Measurements from ENCODE around the gene LRP5. TPM values are rescaled to one million over a fixed set of nuclear protein-coding genes. Genes with fewer than 3 reads are reported as not detected.

LRP5 gene
- total RNA-seq, 1 experiment from 2014 or later: 67.0 TPM

DNA sequence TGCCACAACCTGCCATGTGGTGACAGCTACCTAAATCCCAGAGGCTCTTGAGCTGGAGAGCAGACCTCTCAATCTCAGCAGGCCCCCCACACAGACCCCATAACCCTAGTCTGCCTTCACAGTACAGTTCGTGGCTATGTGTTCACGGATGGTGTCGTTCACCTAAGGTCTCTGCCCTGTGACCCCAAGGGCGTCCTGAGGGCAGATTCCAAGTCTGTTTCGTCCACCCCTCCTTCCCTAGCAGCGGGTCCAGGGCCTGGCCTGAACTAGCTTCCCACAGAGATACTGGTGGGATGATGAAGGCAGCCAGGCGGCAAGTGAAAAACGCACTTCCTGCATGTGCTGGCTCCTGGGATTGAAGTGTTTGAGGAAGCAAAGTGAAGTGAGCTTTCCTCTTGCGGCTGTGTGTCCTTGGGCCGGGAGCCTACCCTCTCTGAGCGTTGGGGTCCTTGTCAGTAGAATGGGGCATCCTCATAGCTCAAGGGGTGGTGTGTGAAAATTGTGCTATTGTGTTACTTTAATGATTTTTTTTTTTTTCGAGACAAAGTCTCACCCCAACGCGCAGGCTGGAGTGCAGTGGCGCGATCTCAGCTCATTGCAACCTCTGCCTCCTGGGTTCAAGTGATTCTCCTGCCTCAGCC, 70.1 kb downstream of the LRP5 start:
- Histone ChIP-seq H3K9me3 (ENCODE audit: low read depth, low read length, poor library complexity, severe bottlenecking) (no peaks in the 10 kb centered on the region), H3K36me3 (ENCODE audit: insufficient read depth, low read length, poor library complexity, severe bottlenecking) (peaks cover 13% of the 10 kb centered on the region), H3K4me1 (ENCODE audit: insufficient read depth, low read length, poor library complexity, severe bottlenecking) (no peaks in the 10 kb centered on the region), H3K27ac (ENCODE audit: low read depth, low read length, poor library complexity, severe bottlenecking) (no peak overlapping the region), H3K27me3 (replicated peaks; ENCODE audit: insufficient read depth, low read depth, low read length, poor library complexity) (no peaks in the 10 kb centered on the region), H3K4me3 (ENCODE audit: low read depth, low read length, poor library complexity, severe bottlenecking) (no peak overlapping the region)
- POLR2A ChIA-PET (ENCODE audit: low non-redundant PET): no interaction called here
- intact Hi-C loops (cut with micrococcal nuclease; ENCODE audit: unreplicated experiment): no loop called here
- DNase-seq (ENCODE audit: low spot score): no peak
- no TSS peak for BruUV-seq (replicated peaks)
- TF ChIP-seq EZH2 (IDR thresholded peaks at IDR 0.05; ENCODE audit: borderline replicate concordance, low read depth, low read length, poor library complexity, severe bottlenecking): no peak
- TF ChIP-seq, protein P1, sequence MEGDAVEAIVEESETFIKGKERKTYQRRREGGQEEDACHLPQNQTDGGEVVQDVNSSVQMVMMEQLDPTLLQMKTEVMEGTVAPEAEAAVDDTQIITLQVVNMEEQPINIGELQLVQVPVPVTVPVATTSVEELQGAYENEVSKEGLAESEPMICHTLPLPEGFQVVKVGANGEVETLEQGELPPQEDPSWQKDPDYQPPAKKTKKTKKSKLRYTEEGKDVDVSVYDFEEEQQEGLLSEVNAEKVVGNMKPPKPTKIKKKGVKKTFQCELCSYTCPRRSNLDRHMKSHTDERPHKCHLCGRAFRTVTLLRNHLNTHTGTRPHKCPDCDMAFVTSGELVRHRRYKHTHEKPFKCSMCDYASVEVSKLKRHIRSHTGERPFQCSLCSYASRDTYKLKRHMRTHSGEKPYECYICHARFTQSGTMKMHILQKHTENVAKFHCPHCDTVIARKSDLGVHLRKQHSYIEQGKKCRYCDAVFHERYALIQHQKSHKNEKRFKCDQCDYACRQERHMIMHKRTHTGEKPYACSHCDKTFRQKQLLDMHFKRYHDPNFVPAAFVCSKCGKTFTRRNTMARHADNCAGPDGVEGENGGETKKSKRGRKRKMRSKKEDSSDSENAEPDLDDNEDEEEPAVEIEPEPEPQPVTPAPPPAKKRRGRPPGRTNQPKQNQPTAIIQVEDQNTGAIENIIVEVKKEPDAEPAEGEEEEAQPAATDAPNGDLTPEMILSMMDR (conservative IDR thresholded peaks at IDR 0.05; ENCODE audit: low read depth, low read length): no peak
- CTCF ChIA-PET: no interaction called here

DNA sequence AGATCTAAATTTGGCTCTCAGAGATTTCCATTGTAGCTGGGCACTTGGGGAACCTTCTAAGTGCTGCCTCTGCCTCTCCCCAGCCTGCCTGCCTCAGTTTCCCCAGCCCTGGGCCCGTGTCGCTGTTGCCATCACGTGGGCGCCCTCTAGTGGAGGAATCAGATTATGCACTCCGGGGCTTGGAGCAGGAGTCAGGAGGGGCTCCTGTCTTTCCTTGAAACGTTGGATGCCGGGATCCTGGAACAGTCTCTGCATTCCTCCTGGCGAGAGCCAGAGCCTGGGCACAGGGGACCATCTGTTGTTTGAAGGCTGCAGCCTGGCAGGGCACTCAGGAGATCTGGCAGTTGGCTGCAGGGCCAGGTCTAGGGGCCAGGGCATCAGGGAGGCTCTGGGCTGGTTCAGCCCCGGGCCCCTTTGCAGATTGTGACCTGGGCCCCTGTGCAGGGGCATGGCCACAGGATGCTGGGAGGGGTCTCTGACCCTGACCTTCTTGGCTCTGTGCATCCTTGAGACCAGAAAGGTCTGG, 71.6 kb downstream of the LRP5 start:
- TF ChIP-seq EZH2 (IDR thresholded peaks at IDR 0.05; ENCODE audit: borderline replicate concordance, low read depth, low read length, poor library complexity, severe bottlenecking): no peak
- TF ChIP-seq, protein P1 (conservative IDR thresholded peaks at IDR 0.05; ENCODE audit: low read depth, low read length): peak; percentile 100
- intact Hi-C loops (cut with micrococcal nuclease; ENCODE audit: unreplicated experiment): loop anchor here (2.0 kb wide), 1 partner anchor 127 kb away; no protein-coding TSS in a partner anchor
- H3K4me1 ChIP-seq (ENCODE audit: insufficient read depth, low read length, poor library complexity, severe bottlenecking): no peaks in the 10 kb centered on the region
- peaks cover 25% of the 10 kb centered on the region for H3K36me3 ChIP-seq (ENCODE audit: insufficient read depth, low read length, poor library complexity, severe bottlenecking)
- H3K27ac ChIP-seq (ENCODE audit: low read depth, low read length, poor library complexity, severe bottlenecking): no peak overlapping the region
- H3K9me3 ChIP-seq (ENCODE audit: low read depth, low read length, poor library complexity, severe bottlenecking): no peaks in the 10 kb centered on the region
- CTCF ChIA-PET: no interaction called here
- POLR2A ChIA-PET (ENCODE audit: low non-redundant PET): no interaction called here
- peak; percentile 66 for DNase-seq (ENCODE audit: low spot score)
- H3K4me3 ChIP-seq (ENCODE audit: low read depth, low read length, poor library complexity, severe bottlenecking): no peak overlapping the region
- BruUV-seq (replicated peaks): no TSS peak
- H3K27me3 ChIP-seq (replicated peaks; ENCODE audit: insufficient read depth, low read depth, low read length, poor library complexity): no peaks in the 10 kb centered on the region

DNA sequence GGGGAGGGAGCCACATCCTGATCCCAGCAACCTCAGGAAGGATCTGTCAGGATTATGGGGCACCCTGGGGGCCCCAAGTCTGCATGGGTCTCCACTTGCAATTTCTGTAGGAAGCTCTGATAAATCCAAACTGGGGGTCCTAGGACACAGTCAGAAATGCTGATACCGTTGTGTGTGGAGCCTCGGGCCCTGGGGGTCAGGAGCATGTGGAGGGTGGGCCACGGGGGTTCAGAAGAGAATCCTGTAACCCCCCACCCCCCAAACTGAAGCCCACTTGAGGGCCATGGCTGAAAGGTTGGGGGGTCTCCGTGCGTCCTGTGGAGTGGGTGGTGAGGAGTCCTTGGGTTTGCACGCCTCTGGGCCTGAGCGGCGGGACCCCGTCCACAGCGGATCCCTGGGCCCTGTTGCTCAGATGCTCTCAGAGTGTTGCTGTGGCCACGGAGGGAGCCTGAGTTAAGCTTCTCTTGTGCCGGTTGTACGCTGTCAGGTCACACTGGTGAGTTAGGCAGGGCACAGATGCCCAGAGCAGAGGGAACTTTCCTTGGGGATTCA, 72.2 kb downstream of the LRP5 start:
- POLR2A ChIA-PET (ENCODE audit: low non-redundant PET): no interaction called here
- no peaks in the 10 kb centered on the region for H3K27me3 ChIP-seq (replicated peaks; ENCODE audit: insufficient read depth, low read depth, low read length, poor library complexity)
- peaks cover 30% of the 10 kb centered on the region for H3K36me3 ChIP-seq (ENCODE audit: insufficient read depth, low read length, poor library complexity, severe bottlenecking)
- no TSS peak for BruUV-seq (replicated peaks)
- no peaks in the 10 kb centered on the region for H3K4me1 ChIP-seq (ENCODE audit: insufficient read depth, low read length, poor library complexity, severe bottlenecking)
- H3K4me3 ChIP-seq (ENCODE audit: low read depth, low read length, poor library complexity, severe bottlenecking): no peak overlapping the region
- intact Hi-C loops (cut with micrococcal nuclease; ENCODE audit: unreplicated experiment): loop anchor here (2.0 kb wide), 1 partner anchor 128 kb away; no protein-coding TSS in a partner anchor
- CTCF ChIA-PET: no interaction called here
- H3K9me3 ChIP-seq (ENCODE audit: low read depth, low read length, poor library complexity, severe bottlenecking): no peaks in the 10 kb centered on the region
- TF ChIP-seq, protein P1 (conservative IDR thresholded peaks at IDR 0.05; ENCODE audit: low read depth, low read length): no peak
- TF ChIP-seq EZH2 (IDR thresholded peaks at IDR 0.05; ENCODE audit: borderline replicate concordance, low read depth, low read length, poor library complexity, severe bottlenecking): no peak
- H3K27ac ChIP-seq (ENCODE audit: low read depth, low read length, poor library complexity, severe bottlenecking): no peak overlapping the region
- DNase-seq (ENCODE audit: low spot score): no peak
